ENCODE measurements around the gene ATPAF2.

DNA sequence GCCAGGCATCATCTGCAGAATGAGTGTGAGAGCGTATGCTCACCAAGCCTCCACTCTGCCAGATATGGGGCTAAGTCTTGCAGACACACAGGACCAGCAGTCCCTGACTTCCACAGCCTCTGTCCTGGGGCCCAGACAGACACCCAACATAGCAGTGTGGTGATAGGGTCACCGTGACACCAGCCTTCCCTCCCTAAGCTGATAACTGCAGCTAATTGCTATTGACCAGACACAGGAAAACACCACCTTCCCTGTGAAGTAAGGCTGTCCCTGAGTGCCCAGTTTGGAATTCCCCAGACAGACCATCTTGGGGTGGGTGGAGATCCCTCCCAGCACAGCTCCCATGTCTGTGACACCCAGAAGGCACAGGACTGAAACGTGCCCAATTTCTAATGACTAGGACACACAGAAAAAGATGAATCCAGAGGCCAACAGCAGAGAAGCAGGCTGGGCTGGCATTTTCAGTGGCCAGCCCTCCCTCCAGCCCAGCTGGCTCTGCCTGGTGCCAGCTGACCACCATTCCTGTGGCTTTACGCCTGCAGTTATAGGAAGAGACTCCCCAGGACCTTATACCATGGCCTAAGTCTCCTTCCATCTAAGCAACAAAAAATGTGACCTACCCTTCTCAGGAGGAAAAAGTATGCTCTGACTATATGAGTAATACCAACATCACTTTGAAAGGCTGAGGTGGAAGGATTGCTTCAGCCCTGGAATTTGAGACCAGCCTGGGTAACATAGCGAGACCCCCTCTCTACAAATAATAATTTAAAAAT is 30.3 kb downstream of the ATPAF2 start:
- TF ChIP-seq, protein P1, sequence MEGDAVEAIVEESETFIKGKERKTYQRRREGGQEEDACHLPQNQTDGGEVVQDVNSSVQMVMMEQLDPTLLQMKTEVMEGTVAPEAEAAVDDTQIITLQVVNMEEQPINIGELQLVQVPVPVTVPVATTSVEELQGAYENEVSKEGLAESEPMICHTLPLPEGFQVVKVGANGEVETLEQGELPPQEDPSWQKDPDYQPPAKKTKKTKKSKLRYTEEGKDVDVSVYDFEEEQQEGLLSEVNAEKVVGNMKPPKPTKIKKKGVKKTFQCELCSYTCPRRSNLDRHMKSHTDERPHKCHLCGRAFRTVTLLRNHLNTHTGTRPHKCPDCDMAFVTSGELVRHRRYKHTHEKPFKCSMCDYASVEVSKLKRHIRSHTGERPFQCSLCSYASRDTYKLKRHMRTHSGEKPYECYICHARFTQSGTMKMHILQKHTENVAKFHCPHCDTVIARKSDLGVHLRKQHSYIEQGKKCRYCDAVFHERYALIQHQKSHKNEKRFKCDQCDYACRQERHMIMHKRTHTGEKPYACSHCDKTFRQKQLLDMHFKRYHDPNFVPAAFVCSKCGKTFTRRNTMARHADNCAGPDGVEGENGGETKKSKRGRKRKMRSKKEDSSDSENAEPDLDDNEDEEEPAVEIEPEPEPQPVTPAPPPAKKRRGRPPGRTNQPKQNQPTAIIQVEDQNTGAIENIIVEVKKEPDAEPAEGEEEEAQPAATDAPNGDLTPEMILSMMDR (conservative IDR thresholded peaks at IDR 0.05) = no peak
- TF ChIP-seq EZH2 (IDR thresholded peaks at IDR 0.05; ENCODE audit: low read depth) = no peak

Data from PC-9 (cell line).